ENCODE data around the gene FBXW2. TPM values are rescaled to one million over a fixed set of nuclear protein-coding genes. Genes with fewer than 3 reads are reported as not detected.
A peak's percentile ranks its signal among the peaks of the same experiment; 100 is the strongest.

Gene FBXW2
- polyA plus RNA-seq (2012; rRNA removed), result 40.1 and 47.6 TPM in 2 replicates
- polyA plus RNA-seq (2012; cell fraction: cytosol; rRNA removed), result 50.2 and 51.7 TPM in 2 replicates
- polyA plus RNA-seq (2012; cell fraction: nucleus; rRNA removed), result 30.3 and 51.1 TPM in 2 replicates

GRCh38 chr9:120792898-120793765 lies at the start of gene FBXW2:
Gene FBXW2, minus strand, starts transcription at chr9:120793416. Its CDS starts 5,158 bp downstream, at chr9:120788258.
- Histone ChIP-seq H3K79me2 (ENCODE audit: insufficient read depth) (peaks cover 57% of the 10 kb centered on the region), H3K36me3 (replicated peaks in 1 of 2; ENCODE audit: control insufficient read depth in 1 of 2, insufficient read depth in 2 of 2, low read length in 1 of 2) (peaks cover 10 to 21% of the 10 kb centered on the region in 2 experiments), H3K27me3 (ENCODE audit: insufficient read depth) (no peaks in the 10 kb centered on the region), H3K9me2 (no peaks in the 10 kb centered on the region), H3F3A (replicated peaks; ENCODE audit: insufficient read depth) (peaks cover 18% of the 10 kb centered on the region), H3K9me3 (no peaks in the 10 kb centered on the region), H3K4me3 (ENCODE audit: low read depth in 2 of 2, low read length in 1 of 2) (peak within 1 kb of the TSS; percentile 77 to 79), H3K4me2 (peak within 1 kb of the TSS; percentile 71), H3K27ac (ENCODE audit: low read depth in 2 of 2, low read length in 1 of 2) (peak within 1 kb of the TSS; percentile 73 to 91), H4K20me1 (ENCODE audit: insufficient read depth) (peaks cover 4% of the 10 kb centered on the region), H2AFZ (ENCODE audit: low read depth) (peak within 1 kb of the TSS; percentile 90), H3K4me1 (ENCODE audit: control insufficient read depth in 1 of 2, insufficient read depth in 2 of 2, low read depth in 1 of 2, low read length in 1 of 2) (peaks cover 15 to 16% of the 10 kb centered on the region in 2 experiments), H3K9ac (peak within 1 kb of the TSS; percentile 88)
- ChIA-PET CTCF (interaction anchor here (0.8 to 2.2 kb wide), 6 partner anchors 25 to 267 kb away, joined by 3 to 9 read pairs (median 4); no protein-coding TSS in a partner anchor), POLR2A (interaction anchor here (0.6 to 1.8 kb wide), 10 partner anchors 9 to 281 kb away, joined by 3 to 9 read pairs (median 4); partner anchors contain the start of genes CNTRL and MEGF9)
- WGBS (ENCODE audit: low lambda C conversion rate), result under 1% methylated on average over 30 of the region's 72 CpGs
- peak; percentile 98 for DNase-seq
- TF ChIP-seq MAX (IDR thresholded peaks at IDR 0.05; ENCODE audit: low read depth) (peak; percentile 97), ELF1 (IDR thresholded peaks at IDR 0.05) (peak; percentile 95), NFIC (IDR thresholded peaks at IDR 0.05; ENCODE audit: borderline replicate concordance) (peak; percentile 24; the same call in 1 of the 2 replicates), MXI1 (IDR thresholded peaks at IDR 0.05; ENCODE audit: low read depth, low read length) (peak; percentile 80), IRF3 (IDR thresholded peaks at IDR 0.05; ENCODE audit: low read depth, low read length) (no peak), USF2 (IDR thresholded peaks at IDR 0.05; ENCODE audit: borderline replicate concordance, low read depth, low read length) (no peak), REST (IDR thresholded peaks at IDR 0.05; ENCODE audit: low read depth, low read length) (no peak), EP300 (IDR thresholded peaks at IDR 0.05; ENCODE audit: borderline replicate concordance in 1 of 2, low read depth in 1 of 2, low read length in 1 of 2) (peak in 1 of 2 experiments; percentile 35; a peak in 1 of 4 replicates), FOSL2 (IDR thresholded peaks at IDR 0.05; ENCODE audit: borderline replicate concordance, low read depth) (no peak), FOXM1 (IDR thresholded peaks at IDR 0.05; ENCODE audit: low read depth) (no peak), CTCF (IDR thresholded peaks at IDR 0.05) (no peak), TAF1 (IDR thresholded peaks at IDR 0.05; ENCODE audit: borderline replicate concordance, low read depth, low read length) (peak; percentile 89), GATA2 (CRISPR knock-in tag; IDR thresholded peaks at IDR 0.05) (no peak), JUND (IDR thresholded peaks at IDR 0.05) (no peak), SMC3 (IDR thresholded peaks at IDR 0.05; ENCODE audit: low read depth, low read length) (no peak), POLR2AphosphoS5 (IDR thresholded peaks at IDR 0.05; ENCODE audit: low read depth, low read length) (peak; percentile 96), GABPA (IDR thresholded peaks at IDR 0.05; ENCODE audit: low read depth) (peak; percentile 97), TEAD4 (IDR thresholded peaks at IDR 0.05; ENCODE audit: borderline replicate concordance, insufficient read depth) (0 out of 2 replicates have a peak, but pooled peaks have one; percentile 22), YY1 (IDR thresholded peaks at IDR 0.05; ENCODE audit: low read depth) (0 out of 2 replicates have a peak, but pooled peaks have one; percentile 49), CHD2 (IDR thresholded peaks at IDR 0.05; ENCODE audit: low read length, partially characterized antibody) (peak; percentile 89), PBX3 (IDR thresholded peaks at IDR 0.05) (peak; percentile 39; the same call in 1 of the 2 replicates), TCF12 (IDR thresholded peaks at IDR 0.05) (peak; percentile 28; the same call in 1 of the 2 replicates), SIN3A (IDR thresholded peaks at IDR 0.05; ENCODE audit: borderline replicate concordance, low read depth, low read length) (peak; percentile 81; the same call in 1 of the 2 replicates)
